Lower leg skin (tissue), 3 donors: ENCODE results near the gene P4HA3.

Experiments used
- CTCF ChIP-seq, 3 donors: fragments of 450-650 bp; IDR thresholded peaks; one replicate each; pipeline ENCODE4 v1.5.1; 2016; ENCODE audit warnings: antibody characterized with exemption in 3 of 3, mild to moderate bottlenecking in 3 of 3, moderate library complexity in 2 of 3
- POLR2A ChIP-seq, 2 donors: fragments of 450-650 bp; IDR thresholded peaks; one replicate each; pipeline ENCODE4 v1.6.1; 2016 to 2017; ENCODE audit warnings: antibody characterized with exemption in 2 of 2, mild to moderate bottlenecking in 1 of 2, moderate library complexity in 1 of 2

- TF ChIP-seq CTCF (IDR thresholded peaks at IDR 0.05) = no peak
- TF ChIP-seq POLR2A (IDR thresholded peaks at IDR 0.05) = no peak
These were observed 48.7 kb downstream of the P4HA3 start for GRCh38 chr11:74262725-74263124.
